GM19452 (cell line): ENCODE results near the gene COG8.
"Not testable (repeated sequence)": the region's sequence is repeated elsewhere in the genome, so short reads cannot be mapped to it uniquely, and the experiment has no call there.

ENCODE experiments used
- ATAC-seq: cut with Tn5 transposase; IDR thresholded peaks from one replicate; pipeline ENCODE4 v1.9.1; 2021; ENCODE audit not compliant: unreplicated experiment

COG8 gene

DNA sequence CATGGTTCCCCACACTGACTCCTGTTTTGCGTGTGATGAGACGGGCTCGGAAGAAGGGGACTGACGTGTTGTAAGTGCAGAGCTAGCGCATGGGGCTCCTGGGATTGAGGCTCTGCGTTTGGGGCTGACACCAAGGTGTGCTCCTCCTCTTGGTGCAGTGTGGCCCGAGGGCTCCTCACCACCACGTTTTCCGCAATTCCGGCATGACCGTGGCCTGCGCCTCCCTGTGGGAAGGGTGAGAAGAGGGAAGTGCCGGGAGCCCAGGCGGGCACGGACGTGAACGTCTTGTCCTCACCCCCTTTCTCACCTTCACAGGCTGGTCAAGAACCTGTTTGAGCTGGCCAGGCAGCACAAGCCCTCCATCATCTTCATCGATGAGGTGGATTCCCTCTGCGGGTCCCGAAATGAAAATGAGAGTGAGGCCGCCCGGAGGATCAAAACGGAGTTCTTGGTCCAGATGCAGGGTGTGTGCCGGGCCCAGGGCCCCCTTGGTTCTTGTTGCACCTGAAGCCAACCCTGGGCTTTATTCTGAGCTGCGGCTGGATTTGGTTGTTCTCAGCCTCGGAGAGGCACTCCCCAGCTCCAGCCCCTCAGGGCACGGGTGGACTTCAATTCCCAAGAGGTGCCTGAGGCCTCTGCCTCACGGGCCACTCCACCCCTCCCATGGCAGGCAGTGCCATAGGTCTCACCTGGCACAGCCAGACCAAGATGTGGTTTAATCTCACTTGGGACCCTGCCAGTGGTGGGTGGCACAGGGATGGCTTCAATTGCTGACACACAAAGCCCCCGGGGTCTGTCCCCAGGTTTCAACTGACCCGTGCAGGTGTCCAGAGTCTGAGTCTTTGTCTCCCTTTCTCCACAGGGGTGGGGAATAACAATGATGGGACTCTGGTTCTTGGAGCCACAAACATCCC lies 19.3 kb downstream of the COG8 start:
- no peak for ATAC-seq

DNA sequence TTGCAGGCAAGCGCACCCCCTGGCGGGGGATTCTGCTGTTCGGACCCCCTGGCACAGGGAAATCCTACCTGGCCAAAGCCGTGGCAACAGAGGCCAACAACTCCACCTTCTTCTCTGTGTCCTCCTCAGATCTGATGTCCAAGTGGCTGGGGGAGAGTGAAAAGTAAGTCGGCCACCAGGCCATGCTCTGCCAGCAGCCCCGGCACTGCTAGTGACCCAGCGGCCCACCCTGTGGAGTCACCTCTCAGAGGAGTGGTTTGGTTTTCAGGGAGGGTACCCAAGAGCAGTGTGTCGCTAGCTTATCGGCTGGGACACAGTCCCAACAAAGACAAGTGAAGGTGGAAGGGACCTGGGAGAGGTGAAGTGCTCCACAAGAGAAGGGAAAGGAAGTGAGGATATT lies 20.0 kb downstream of the COG8 start:
- no peak for ATAC-seq

DNA sequence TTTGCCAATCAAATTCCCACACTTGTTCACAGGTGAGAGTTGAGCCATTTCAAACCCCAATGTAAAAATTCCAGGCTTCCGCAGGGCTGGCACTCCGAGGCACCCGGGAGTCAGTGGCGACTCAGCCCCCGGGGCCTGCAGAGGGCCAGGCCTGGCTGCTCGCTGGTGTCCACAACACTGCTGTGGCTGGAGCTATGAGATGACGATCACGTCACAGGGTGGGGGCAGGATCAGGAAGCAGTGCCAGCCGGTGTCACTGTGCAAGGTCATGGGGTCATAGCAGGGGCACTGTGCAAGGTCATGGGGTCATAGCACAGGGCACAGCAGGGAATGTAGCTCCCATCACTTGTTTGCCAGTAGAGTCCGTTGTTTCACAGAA lies 20.5 kb downstream of the COG8 start:
- ATAC-seq, result no peak

DNA sequence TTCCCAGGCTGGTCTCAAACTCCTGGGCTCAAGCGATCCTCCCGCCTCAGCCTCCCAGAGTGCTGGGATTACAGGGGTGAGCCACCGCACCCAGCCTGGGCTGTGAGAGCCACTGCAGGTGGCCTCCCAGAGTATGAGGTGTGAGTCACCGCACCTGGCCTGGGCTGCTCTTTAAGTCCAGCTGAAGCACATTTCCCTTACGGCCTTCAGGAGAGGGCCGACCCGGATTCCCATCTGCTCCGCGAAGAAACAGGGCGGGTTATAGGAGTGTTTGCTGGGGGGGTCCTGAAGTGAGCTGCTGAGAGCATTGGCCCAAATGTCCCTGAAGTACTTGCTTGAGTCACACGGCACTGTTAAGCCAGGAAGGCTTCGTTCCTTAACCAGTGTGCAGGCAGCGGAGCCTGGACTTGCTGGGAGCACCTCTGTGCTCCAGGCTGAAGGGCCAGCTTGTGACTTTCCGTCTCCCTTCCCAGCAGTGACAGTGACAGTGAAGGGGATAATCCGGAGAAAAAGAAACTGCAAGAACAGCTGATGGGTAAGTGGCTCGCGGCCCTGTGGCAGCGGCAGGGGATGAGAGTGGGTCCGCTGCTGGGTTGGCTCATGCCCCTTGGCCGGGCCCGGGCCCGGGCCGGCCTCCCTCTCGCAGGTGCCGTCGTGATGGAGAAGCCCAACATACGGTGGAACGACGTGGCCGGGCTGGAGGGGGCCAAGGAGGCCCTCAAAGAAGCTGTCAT lies 21.0 kb downstream of the COG8 start:
- ATAC-seq, result no peak

DNA sequence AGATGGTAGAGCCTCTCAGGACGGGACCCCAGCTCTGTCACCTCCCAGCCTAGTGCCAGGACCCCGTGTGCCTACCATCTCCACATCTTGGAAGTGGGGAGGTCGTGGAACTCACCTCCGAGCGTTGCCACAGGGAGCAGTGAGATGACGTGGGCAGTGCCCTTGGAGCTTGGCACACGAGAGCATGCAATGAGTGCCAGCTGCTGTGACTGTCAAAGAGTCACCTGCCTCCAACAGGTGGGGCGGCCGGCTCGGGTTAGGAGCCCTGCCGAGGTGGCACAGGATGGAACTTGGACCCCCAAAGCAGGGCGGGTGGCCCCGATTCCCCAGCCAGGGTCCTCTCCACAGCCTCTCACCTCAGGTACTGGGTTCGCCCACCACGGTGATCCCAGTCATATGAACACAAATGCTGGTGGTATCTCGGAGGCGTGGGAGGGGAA lies 22.7 kb downstream of the COG8 start:
- ATAC-seq, result no peak

DNA sequence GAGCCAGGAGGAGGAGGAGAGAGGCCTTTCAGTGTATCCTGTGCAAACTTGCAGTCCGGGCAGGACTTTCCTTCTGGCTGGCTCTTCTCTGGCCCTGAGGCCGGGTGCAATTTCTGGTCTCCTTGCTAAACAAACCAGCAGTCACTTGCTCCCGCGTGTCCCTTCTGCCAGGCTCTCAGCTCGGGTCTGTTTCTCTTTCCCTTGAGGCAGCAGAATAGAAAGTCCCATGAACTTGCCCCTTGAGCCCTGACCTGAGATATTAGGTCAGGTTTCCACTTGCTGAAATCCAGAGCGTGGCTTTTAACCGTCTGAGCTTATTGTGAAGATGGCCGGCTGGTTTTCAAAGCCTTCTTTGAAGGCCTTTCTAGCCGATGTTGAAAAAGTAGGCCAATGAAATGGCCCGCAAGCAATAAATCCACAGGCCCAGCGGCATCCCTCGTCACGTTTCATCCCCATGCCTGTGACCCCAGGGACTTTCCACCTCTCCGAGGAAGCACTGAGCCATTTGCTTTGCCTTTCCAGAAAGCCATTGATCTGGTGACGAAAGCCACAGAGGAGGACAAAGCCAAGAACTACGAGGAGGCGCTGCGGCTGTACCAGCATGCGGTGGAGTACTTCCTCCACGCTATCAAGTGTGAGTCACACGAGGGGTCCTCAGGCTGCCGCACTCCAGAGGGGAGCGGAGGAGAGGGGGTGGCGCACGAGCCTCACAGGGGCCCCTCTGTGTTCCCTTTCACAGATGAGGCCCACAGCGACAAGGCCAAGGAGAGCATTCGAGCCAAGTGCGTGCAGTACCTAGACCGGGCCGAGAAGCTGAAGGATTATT lies 23.7 kb downstream of the COG8 start:
- ATAC-seq, result no peak

DNA sequence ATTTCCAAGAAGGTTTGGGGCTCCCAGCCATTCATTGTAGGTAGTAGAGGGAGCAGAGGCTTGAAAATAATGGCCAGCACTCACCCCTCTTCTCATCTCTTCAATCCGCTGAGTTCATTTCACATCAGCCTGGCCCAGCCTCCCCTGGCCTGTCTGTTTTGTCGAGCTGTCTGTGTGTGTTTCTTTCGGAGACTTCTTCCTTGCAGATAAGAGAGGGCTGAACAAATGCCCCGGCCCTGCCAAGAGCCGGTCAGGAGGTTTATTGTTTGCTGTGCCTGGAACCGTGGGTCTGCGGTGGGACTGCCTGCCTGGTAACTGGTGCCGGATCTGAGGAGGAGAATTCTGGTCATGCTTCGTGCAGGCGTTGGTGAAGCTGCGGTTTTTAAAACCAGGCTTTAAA lies 24.8 kb downstream of the COG8 start:
- no peak for ATAC-seq

DNA sequence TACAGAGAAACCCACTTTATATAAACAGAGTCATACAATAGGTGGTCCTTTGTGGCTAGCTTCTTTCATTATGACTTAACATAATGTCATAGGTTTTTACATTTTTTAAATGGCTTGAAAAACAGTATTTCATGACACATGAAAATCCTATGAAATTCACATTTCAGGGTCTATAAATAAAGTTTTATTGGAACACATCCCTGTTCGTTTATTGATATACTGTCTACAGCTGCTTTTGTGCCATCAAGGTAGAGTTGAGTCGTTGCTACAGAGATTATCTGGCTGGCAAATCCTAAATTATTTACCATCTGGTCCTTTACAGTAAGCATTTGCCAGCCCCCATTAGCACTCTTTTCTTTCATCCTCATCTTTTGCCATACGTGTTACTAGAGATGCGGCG lies 25.9 kb downstream of the COG8 start:
- ATAC-seq, result no peak

DNA sequence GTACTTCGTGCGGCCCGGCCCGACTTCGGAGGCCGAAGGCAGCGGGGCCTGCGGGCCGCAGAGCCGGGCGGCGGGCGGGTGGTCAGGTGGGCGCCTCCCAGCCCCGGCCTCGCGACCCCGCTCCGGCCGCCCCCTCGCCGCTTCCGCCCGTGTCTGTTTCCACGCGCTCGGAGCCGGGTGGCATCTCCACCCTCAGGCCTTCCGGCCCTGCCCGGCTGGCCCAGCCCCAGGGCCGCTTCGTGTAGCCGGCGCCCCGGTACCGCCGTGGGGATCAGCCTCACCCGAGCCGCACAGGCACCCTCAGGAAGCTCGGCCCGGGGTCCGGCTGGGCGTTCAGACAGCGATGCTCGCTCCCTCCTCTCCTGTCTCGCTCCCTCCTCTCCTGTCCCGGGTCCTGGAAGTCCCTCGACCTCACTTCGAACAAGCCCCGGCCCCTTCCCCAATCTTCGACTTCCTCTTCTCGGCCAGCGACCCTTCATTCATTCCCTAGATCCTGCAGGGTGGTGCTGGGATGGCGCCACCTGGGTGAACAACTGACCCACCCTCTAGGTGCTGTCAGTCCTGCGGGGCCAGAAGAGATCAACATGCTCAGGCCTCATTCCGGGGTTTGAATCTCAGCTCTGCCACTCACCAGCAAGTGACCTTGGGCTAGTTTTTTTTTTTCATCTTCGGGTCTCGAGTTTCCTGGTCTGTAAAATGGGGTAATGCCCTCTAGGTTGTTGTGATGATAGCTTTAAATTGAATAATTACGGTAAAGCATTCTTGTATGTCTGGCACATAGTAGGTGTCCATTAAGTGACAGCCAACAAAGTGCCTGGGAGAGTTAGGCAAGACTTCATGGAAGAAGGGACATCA lies 27.6 kb downstream of the COG8 start:
- peak; percentile 46 for ATAC-seq

DNA sequence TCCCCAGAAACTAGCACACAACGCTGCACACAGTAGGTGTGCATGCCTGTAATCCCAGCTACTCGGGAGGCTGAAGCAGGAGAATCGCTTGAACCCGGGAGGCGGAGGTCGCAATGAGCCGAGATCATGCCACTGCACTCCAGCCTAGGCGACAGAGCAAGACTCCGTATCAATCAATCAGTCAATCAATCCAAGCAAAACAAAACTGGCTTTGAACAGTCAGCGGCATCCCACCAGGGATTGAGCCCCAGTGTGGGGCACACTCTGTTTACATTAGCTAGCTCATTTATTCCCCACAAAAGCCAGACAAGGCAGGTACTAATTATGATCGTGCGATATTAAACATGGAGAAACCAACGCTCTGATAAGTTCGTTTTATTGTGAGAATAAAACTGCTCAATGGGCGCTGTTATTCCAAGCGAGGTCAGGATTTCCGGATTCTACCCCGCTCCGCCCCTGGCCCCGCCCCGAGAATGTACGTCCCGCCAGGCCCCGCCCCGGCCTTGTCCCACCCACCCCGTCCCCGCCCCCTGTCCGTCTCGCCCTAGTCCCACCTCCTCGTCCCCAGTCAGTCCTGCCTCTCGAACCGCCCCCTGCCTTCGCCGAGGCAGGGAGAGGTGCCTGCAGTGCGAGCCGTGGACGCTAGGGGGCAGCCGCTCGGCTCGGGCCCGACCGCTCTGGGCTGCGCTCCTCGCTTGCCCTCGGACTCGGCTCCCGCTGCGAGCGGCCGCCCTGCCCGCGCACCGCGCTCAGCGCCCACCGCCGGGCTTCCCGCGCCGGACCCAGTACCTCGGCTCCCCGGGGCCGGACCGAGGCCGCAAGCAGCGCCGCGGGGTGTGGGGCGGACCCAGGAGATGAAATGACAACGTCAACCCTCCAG lies 28.5 kb downstream of the COG8 start, which contains the start of gene VPS4A:
TSS of gene VPS4A (plus strand) at position 698 of the 880 bp plus-strand sequence. CDS start at position 860, 162 bp downstream.
- ATAC-seq, result peak; percentile 89

DNA sequence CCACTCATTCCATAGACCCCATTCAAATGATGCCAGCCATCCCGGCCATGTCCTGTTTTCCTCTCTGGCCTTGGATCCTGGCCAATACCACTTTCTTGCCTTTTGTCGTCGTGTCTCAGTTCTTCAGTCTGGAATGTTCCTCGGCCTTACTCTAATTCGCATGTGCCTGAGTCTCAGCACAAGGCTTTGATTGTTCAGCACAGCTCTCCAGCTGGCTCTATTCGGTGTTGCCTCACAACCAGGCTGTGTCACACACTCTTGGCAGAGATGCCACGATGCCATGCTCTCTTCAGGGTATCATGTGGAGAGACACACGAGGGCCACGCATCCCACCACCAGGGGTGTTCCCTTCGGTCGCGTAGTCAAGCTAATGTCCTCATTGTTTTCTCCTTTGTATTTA lies 30.0 kb downstream of the COG8 start:
- ATAC-seq, result no peak

DNA sequence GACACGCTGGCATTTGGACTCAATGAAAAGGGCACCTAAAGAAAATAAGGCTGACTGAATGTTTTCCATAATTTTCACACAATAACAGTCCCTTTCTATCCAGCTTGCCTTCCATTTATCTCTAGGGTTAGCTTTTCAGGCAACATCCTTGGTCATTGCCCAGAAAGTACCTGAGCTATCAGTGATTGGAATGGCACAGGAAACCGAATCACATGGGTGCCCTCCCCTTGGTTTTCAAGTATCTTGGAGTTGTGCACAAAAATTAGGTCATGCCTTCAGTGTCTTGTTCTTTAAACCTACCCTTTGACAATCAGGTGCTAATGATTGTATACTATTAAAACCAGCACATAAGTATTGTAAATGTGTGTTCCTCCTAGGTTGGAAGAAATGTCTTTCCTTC lies 31.5 kb downstream of the COG8 start:
- no peak for ATAC-seq

DNA sequence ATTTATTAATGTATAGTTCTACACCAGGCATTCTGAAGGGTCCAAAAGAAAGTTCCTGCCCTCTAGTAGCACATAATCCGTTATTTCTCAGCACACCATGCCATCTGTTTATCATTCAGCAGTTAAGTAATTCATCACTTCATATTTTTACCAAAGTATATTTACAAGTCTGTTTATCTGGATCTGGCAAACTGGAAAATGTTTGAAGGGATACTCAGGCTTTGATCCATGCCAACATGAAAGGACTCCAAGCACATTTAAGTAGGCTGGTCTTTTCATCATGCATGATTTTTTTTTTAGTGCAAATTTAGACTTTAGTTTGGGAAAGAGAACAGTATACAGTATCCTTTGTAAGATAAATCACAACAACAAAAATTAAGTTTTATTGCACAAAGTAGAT lies 32.3 kb downstream of the COG8 start:
- ATAC-seq, result no peak

DNA sequence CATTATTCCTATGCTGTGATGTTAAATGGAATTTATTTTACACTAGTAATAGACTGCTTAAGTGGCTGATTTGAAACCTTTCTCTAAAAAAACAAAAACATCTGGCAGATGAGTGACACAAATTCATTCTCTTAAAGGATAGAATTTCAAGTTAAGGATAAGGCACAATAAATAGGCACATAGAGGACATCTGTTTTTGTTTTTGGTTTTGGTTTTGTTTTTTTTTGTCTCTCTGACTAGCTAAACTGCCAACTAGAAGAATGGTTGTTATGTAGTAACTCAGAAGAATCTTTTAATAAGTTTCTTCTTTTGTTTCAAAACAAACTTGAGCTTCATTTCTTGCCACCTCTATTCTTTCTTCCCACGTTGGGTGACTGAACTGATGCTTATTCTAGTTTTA lies 33.3 kb downstream of the COG8 start:
- ATAC-seq, result no peak

DNA sequence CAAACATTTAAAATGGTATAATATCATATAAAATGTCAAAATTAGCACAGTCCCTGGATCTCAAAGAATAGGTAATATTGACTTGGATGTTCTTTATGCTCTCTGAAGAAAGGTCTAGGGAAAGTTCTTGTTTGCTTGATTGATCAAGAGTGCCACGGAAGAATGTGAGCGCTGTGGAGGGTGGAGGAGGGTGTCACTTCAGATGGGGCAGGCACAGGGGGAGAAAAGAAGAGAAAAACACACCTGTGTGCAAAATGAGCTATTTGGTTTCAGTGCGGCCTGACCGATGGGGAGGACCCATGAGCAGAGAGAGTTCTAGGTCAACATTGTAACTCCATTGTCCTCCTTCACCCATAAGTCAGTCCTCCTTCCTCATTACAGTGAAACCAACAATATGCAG lies 37.1 kb downstream of the COG8 start:
- no peak for ATAC-seq

DNA sequence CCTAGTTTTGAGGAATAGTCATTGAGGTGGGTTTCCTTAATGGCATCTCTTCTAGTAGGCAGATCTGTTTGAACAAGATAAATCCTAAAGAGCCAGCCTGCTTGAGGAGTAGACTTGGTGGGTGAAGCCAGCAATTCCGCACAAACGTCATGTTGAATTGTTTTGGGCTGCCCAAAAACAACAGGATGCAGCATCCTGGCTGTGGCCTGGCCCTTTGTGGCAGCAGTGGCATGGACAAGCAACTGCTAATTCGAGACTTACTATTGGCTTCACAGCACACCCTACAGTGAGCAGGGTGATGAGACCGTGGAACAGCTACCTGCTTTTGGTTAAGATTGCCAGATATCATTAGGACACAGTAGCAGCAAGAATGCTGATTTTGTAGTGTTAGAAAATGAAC lies 37.5 kb downstream of the COG8 start:
- no peak for ATAC-seq

DNA sequence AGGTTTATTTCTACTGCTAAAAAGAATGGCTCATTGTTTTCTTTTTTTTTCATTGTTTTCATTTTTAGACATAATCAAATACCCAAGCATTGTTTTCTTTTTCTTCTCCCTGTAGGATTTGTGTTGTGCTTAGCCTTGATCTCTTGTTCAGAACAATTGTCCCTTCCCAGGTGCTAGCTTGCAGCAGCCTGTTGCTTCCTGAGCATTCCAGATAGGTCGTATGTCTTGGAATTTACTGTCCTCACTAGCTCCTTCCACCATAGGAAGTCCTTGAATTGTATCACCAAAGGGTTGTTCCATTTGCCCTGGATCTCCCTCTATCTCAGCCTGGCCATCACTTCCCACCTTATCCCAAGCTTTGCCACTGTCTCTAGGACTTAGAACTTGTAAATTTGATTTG lies 38.2 kb downstream of the COG8 start:
- ATAC-seq, result no peak

DNA sequence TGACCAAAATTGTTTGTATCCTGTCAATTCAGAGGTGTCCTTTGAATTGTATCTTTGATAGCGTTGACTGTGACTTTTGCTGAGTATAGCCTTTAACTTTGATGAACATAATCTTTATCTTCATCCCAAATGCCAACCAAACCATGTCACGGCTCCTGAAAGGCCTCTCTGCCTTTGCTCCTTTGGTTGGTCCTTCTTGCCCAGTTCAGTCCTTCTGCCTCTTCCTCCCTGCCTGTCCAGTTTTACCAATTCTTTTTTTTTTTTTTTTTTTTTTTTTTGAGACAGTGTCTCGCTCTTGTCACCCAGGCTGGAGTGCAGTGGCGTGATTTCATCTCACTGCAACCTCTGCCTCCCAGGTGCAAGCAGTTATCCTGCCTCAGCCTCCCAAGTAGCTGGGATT lies 41.1 kb downstream of the COG8 start:
- no peak for ATAC-seq

DNA sequence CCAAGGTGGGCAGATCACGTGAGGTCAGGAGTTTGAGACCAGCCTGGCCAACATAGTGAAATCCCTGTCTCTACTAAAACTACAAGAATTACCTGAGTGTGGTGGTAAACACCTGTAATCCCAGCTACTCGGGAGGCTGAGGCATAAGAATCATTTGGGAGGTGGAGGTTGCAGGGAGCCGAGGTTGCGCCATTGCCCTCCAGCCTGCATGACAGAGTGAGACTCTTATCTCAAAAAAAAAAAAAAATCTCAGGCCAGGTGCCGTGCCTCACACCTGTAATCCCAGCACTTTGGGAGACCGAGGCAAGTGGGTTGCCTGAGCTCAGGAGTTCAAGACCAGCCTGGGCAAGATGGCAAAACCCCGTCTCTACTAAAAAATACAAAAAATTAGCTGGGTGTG lies 42.6 kb downstream of the COG8 start:
- ATAC-seq, result not testable (repeated sequence)
